Type B pancreatic cell (in vitro differentiated cells): ENCODE measurements around the gene LRP1-AS. TPM values are rescaled to one million over a fixed set of nuclear protein-coding genes. Genes with fewer than 3 reads are reported as not detected.
A peak's percentile ranks its signal among the peaks of the same experiment; 100 is the strongest.

ENCODE experiments used
- DNase-seq: peaks from one replicate; pipeline ENCODE4 v3.0.0; 2021; ENCODE audit warnings: mixed read lengths; ENCODE audit not compliant: unreplicated experiment; ENCODE audit errors: extremely low spot score
- H3K27ac Mint-ChIP-seq: 2 replicates; pipeline ENCODE4 v1.8.0; 2021; ENCODE audit warnings: mild to moderate bottlenecking, mixed read lengths
- H3K27me3 Mint-ChIP-seq: 2 replicates; pipeline ENCODE4 v1.8.0; 2021; ENCODE audit warnings: mixed read lengths
- H3K36me3 Mint-ChIP-seq: 2 replicates; pipeline ENCODE4 v1.8.0; 2021; ENCODE audit warnings: mixed read lengths
- H3K4me1 Mint-ChIP-seq: one replicate; pipeline ENCODE4 v1.8.0; 2021; ENCODE audit warnings: mixed read lengths; ENCODE audit not compliant: unreplicated experiment
- H3K4me3 Mint-ChIP-seq: 2 replicates; pipeline ENCODE4 v1.8.0; 2021; ENCODE audit warnings: mild to moderate bottlenecking, mixed read lengths
- H3K9me3 Mint-ChIP-seq: 2 replicates; pipeline ENCODE4 v1.8.0; 2021; ENCODE audit warnings: mixed read lengths
- total RNA-seq: library from RNA; stranded (reverse); gene quantifications from 2 replicates; pipeline ENCODE4 v1.2.1, GENCODE V29; 2021; ENCODE audit warnings: low replicate concordance
- TF ChIP-seq, protein P1 (sequence below): fragments of 200-600 bp; sonication (generic); conservative IDR thresholded peaks from 2 replicates; pipeline ENCODE4 v1.5.0; 2021; ENCODE audit warnings: antibody characterized with exemption, mild to moderate bottlenecking

Gene LRP1-AS
- total RNA-seq, 1 donor from 2014 or later, result not detected

- peaks cover 43% of the 10 kb centered on the region for H3K36me3 Mint-ChIP-seq
- no peaks in the 10 kb centered on the region for H3K27me3 Mint-ChIP-seq
Measured at GRCh38 chr12:57154076-57154475, 6.7 kb upstream of the LRP1-AS start.

DNA sequence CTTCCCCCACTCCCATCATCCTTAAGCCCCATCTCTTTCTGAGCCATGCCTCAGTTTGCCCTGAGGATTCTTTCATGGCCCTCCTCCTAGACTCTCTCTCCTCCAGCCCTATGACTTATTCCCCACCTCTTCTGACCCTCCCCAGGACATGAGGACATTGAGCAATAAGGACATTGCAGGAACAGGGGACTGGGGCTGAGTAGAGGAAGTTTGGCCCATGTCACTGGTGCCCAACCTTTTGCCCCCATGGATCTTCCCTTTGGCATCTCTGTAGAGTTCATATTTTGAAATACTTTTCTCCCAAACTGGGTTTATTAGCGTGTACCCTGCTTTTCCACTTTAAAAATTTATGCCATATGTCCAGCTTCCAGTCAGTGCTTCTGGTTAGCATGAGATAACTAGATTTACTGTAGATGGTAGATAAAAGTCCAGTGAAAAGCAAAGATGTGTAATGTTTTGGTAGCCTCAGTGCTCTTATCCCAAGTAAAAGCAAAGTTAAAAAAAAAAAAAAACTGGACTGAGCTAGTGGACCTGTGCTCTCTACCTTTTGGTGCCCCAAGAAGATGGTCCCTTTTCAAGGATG is 6.1 kb upstream of the LRP1-AS start:
- no peak overlapping the region for H3K4me3 Mint-ChIP-seq
- DNase-seq, result no peak
- H3K27me3 Mint-ChIP-seq, result no peaks in the 10 kb centered on the region
- no peak overlapping the region for H3K27ac Mint-ChIP-seq
- no peaks in the 10 kb centered on the region for H3K9me3 Mint-ChIP-seq
- peaks cover 41% of the 10 kb centered on the region for H3K4me1 Mint-ChIP-seq
- peaks cover 40% of the 10 kb centered on the region for H3K36me3 Mint-ChIP-seq
- TF ChIP-seq, protein P1, sequence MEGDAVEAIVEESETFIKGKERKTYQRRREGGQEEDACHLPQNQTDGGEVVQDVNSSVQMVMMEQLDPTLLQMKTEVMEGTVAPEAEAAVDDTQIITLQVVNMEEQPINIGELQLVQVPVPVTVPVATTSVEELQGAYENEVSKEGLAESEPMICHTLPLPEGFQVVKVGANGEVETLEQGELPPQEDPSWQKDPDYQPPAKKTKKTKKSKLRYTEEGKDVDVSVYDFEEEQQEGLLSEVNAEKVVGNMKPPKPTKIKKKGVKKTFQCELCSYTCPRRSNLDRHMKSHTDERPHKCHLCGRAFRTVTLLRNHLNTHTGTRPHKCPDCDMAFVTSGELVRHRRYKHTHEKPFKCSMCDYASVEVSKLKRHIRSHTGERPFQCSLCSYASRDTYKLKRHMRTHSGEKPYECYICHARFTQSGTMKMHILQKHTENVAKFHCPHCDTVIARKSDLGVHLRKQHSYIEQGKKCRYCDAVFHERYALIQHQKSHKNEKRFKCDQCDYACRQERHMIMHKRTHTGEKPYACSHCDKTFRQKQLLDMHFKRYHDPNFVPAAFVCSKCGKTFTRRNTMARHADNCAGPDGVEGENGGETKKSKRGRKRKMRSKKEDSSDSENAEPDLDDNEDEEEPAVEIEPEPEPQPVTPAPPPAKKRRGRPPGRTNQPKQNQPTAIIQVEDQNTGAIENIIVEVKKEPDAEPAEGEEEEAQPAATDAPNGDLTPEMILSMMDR, result no peak

More at GRCh38 chr12:57154076-57154475, 6.7 kb upstream of the LRP1-AS start:
- H3K27ac Mint-ChIP-seq, result no peak overlapping the region
- TF ChIP-seq, protein P1, result no peak
- H3K9me3 Mint-ChIP-seq, result no peaks in the 10 kb centered on the region
- peaks cover 40% of the 10 kb centered on the region for H3K4me1 Mint-ChIP-seq
- no peak overlapping the region for H3K4me3 Mint-ChIP-seq
- no peak for DNase-seq

GRCh38 chr12:57152639-57153038 is 5.2 kb upstream of the LRP1-AS start:
- DNase-seq, result no peak
- TF ChIP-seq, protein P1, result no peak
- Mint-ChIP-seq H3K27me3 (no peaks in the 10 kb centered on the region), H3K4me1 (peaks cover 42% of the 10 kb centered on the region), H3K9me3 (no peaks in the 10 kb centered on the region), H3K4me3 (no peak overlapping the region), H3K27ac (no peak overlapping the region), H3K36me3 (peaks cover 37% of the 10 kb centered on the region)

DNA sequence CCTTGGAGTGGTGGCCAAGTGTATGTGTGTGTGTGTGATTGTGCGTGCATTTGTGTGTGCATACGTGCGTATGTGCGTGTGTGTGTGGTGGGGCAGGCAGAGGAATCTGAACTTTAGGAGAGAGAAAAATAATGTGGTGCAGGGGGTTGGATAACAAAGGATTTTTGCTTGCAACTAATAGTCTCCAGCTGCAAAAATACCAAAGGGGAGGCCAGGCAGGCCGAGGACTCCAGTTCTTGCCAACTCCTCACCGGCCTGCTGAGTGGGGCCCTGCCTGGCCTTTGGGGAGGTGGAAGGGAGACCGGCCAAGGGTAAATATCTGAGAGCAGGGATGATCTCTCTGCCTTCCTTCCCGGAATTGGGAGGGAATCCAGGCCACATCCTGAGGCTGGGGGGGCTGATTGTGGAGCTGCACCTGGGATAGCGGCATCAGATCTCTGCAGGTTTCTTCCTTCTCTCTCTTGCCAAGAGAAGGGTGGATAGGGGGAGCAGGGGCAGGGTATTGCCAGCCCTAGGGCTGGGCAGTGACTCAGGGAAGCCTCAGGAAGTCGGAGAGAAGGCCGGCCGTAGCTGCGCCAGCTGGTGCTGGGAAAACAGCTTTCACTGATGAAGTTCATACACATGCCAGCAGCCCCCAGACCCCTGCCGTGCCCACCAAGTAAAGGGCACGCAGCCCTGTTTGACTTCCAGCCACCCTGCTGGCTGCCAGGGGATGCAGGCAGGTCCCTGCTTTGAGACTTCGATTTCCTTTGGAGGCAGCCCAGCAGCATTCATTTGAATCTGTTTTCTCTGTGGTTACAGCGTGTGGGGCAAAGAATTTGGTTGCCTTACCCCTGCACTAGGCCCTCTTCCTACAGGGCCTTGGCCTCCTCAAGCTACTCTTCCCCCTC is 4.6 kb upstream of the LRP1-AS start:
- H3K36me3 Mint-ChIP-seq, result peaks cover 33% of the 10 kb centered on the region
- peaks cover 46% of the 10 kb centered on the region for H3K4me1 Mint-ChIP-seq
- TF ChIP-seq, protein P1, result no peak
- H3K9me3 Mint-ChIP-seq, result no peaks in the 10 kb centered on the region
- no peaks in the 10 kb centered on the region for H3K27me3 Mint-ChIP-seq
- peak overlapping the region; percentile 51 for H3K27ac Mint-ChIP-seq
- H3K4me3 Mint-ChIP-seq, result peak overlapping the region; percentile 26
- DNase-seq, result no peak

- no peak overlapping the region for H3K4me3 Mint-ChIP-seq
Measured at GRCh38 chr12:57150400-57151000, 3.1 kb upstream of the LRP1-AS start.

More at GRCh38 chr12:57150400-57151000, 3.1 kb upstream of the LRP1-AS start:
- Mint-ChIP-seq H3K27me3 (no peaks in the 10 kb centered on the region), H3K27ac (no peak overlapping the region), H3K36me3 (peaks cover 30% of the 10 kb centered on the region), H3K9me3 (no peaks in the 10 kb centered on the region), H3K4me1 (peaks cover 58% of the 10 kb centered on the region)
- TF ChIP-seq, protein P1, result no peak
- no peak for DNase-seq
